Measurements from ENCODE around the gene TM2D1.

Gene TM2D1

GRCh38 chr1:61641578-61642336, 83.2 kb downstream of the TM2D1 start:
- DNase-seq = no peak

- no peak for DNase-seq
Measured at GRCh38 chr1:61640531-61641530, 84.1 kb downstream of the TM2D1 start.

GRCh38 chr1:61639608-61640336, 85.2 kb downstream of the TM2D1 start:
- no peak for DNase-seq

- DNase-seq = no peak
Measured at GRCh38 chr1:61638911-61639605, 85.9 kb downstream of the TM2D1 start.

GRCh38 chr1:61638296-61638695, 86.6 kb downstream of the TM2D1 start:
- DNase-seq = no peak

GRCh38 chr1:61637470-61637869, 87.5 kb downstream of the TM2D1 start:
- DNase-seq = no peak

- no peak for DNase-seq
Measured at GRCh38 chr1:61636814-61637213, 88.1 kb downstream of the TM2D1 start.

GRCh38 chr1:61636376-61636775, 88.6 kb downstream of the TM2D1 start:
- no peak for DNase-seq

- DNase-seq = no peak
Measured at GRCh38 chr1:61635557-61635956, 89.4 kb downstream of the TM2D1 start.

GRCh38 chr1:61631436-61631835, 93.5 kb downstream of the TM2D1 start:
- no peak for DNase-seq

All from NCI-H2081 treated with DMSO at 0.1 percent for 48 hours (cell line).